Pons (tissue), 1 donor: ENCODE measurements around the gene NAGPA.

ENCODE experiments used
- DNase-seq: peaks from one replicate; pipeline ENCODE4 v3.0.0-alpha.2; 2016; ENCODE audit warnings: low spot score

NAGPA gene

GRCh38 chr16:5027575-5028235 is 6.0 kb downstream of the NAGPA start:
- DNase-seq, result no peak

- no peak for DNase-seq
These were observed 6.6 kb downstream of the NAGPA start for GRCh38 chr16:5027086-5027485.

- no peak for DNase-seq
These were observed 7.1 kb downstream of the NAGPA start for GRCh38 chr16:5026664-5027063.

- DNase-seq, result peak; percentile 70
These were observed 8.5 kb downstream of the NAGPA start for GRCh38 chr16:5025171-5025632.

- DNase-seq, result peak; percentile 42
These were observed 9.1 kb downstream of the NAGPA start for GRCh38 chr16:5024632-5025031.

- DNase-seq, result no peak
These were observed 11.2 kb downstream of the NAGPA start for GRCh38 chr16:5022521-5022920.

- DNase-seq, result peak; percentile 32
These were observed 13.2 kb downstream of the NAGPA start for GRCh38 chr16:5020551-5020950.

- peak; percentile 30 for DNase-seq
These were observed 14.0 kb downstream of the NAGPA start for GRCh38 chr16:5019775-5020174.

GRCh38 chr16:5018793-5019192 is 14.9 kb downstream of the NAGPA start:
- DNase-seq, result peak; percentile 93

GRCh38 chr16:5017678-5017969 is 16.1 kb downstream of the NAGPA start:
- no peak for DNase-seq

- DNase-seq, result peak; percentile 62
These were observed 16.6 kb downstream of the NAGPA start for GRCh38 chr16:5016967-5017677.

- no peak for DNase-seq
These were observed 17.8 kb downstream of the NAGPA start for GRCh38 chr16:5015887-5016286.

- DNase-seq, result no peak
These were observed 18.4 kb downstream of the NAGPA start for GRCh38 chr16:5015351-5015750.

GRCh38 chr16:5012887-5013286 is 20.8 kb downstream of the NAGPA start:
- DNase-seq, result no peak

- no peak for DNase-seq
These were observed 22.1 kb downstream of the NAGPA start for GRCh38 chr16:5011637-5012036.

GRCh38 chr16:5010576-5011329 is 23.0 kb downstream of the NAGPA start:
- DNase-seq, result no peak

GRCh38 chr16:5008311-5008731 is 25.4 kb downstream of the NAGPA start:
- no peak for DNase-seq

- no peak for DNase-seq
These were observed 26.5 kb downstream of the NAGPA start for GRCh38 chr16:5007256-5007655.

GRCh38 chr16:5006348-5007193 is 27.2 kb downstream of the NAGPA start:
- no peak for DNase-seq

- no peak for DNase-seq
These were observed 27.8 kb downstream of the NAGPA start for GRCh38 chr16:5005916-5006315.

- no peak for DNase-seq
These were observed 29.4 kb downstream of the NAGPA start for GRCh38 chr16:5004311-5004710.

GRCh38 chr16:5003828-5004227 is 29.9 kb downstream of the NAGPA start:
- DNase-seq, result no peak
